T follicular helper cell (primary cell): ENCODE measurements around the gene KRTAP8-1.

Source experiments
- DNase-seq: peaks from one replicate; pipeline ENCODE4 v3.0.0-alpha.2; 2020; ENCODE audit warnings: low read depth
- total RNA-seq, 2 experiments: gene quantifications; one replicate each; lab custom pipeline; 2026; lab: John Stamatoyannopoulos, UW

The KRTAP8-1 gene, protein sequence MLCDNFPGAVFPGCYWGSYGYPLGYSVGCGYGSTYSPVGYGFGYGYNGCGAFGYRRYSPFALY
- 0 reads per million in 2 experiments for total RNA-seq

DNA sequence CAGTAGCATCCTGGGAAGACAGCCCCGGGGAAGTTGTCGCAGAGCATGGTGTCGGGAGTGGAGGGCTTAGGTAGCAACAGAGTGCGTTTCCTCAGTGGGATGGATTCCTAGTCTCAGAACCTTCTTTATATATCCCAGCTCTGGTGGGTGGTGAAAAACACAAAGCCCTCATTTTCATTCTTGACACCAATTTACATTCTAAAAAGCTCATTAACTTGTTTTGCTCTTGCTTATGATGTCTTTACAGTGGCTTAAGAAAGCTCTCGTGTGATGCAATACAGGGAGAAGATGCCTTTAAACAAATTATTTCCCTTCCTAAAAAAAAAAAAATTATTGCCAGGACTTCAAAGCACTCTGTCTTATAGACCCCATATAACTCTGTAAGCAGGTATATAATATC is at the start of gene KRTAP8-1:
Gene KRTAP8-1 (minus strand): TSS at position 101 of the 400 bp plus-strand sequence. CDS start 54 bp downstream, at position 47.
- no peak for DNase-seq

DNA sequence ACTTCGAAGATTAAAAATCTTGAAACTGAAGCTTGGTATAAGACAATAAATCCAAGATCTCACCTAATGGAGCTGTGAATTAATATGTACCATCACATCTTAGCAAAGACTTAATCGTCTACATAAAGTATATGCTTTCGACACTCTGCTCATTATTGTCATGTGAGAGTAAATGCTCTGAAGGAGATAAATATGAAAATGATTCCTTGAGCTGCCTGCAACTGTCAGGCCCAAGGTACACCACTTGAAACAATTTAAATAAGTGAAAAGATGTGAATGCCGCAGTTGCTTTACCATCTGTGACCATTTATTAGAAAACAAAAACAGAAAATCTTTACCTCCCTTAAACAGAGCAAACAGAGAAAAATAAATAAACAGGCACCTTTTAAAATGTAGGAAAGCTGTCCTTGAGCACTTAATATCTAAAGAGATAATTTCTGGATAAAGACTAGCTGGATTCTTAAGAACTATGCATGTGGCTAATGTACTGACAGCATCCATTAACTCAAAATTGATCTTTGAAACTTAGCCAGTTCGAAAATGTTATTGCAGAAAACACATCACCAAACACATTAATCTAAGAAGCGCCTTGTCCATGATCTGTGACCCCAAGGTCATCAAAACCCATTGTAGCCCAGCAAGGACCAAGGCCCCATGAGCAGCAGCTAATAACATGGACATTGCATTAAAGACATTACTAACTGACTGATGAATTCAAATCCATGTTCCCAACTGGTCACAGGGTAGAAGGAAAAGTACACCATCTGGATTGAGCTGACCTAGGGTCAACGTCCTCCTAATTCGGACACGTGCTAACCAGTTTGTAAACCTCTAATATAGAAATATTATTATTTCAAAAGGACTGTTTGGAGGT is 34.8 kb upstream of the KRTAP8-1 start:
- no peak for DNase-seq

DNA sequence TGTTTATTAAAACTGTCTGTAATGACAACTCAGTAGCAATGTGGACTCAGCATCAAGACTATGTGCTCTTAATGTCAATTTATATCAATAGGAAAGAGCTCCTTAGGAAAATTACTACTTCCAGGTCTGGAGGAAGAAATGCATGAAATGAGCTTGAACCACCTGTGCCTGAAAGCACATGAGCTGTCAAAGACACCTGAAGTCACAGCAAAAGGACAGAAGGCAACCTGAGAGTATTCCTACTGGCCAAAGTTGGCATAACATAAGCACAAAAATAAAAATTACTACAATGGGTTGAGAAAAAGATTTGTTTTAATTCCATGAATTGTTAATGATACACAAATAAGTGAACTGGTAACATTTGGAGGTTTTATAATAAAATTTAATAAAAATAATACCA is 29.9 kb upstream of the KRTAP8-1 start:
- DNase-seq, result no peak

DNA sequence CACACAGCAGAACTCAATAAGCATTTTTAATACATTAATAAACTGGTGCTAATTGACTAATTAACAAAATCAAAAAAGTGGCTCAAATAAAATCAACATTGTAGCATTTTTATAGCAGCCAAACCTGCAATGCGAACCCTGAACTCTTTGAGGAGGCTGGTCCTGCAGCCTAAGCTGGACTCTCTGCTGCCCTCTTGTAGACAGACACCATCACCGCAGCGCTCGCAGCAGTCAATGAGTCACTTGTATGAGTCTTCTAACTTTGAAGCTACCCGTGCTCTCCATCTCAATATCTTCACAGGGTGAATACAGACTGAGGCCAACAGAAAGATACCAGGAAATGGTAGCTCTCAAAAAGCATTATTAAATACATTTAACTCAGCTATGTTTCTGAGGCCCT is 26.2 kb upstream of the KRTAP8-1 start:
- DNase-seq, result no peak

DNA sequence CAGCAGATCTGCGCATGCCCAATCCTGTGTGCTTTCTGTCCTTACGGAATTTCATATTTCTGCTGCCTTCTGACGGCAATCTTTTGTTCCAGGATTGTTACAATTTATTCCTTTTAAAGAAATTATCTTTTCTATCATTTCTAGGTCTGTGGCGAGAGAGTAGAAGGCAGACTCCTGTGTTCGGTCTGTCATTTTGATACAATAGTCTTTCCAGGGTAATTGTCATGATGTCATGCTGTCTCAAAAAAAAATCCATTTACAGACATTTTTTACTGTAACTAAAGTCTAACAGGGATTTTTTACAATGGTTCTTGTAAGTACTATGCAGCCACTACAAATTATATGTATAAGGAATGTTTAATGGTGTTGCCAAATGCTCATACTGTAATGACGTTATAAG is 25.5 kb upstream of the KRTAP8-1 start:
- no peak for DNase-seq

DNA sequence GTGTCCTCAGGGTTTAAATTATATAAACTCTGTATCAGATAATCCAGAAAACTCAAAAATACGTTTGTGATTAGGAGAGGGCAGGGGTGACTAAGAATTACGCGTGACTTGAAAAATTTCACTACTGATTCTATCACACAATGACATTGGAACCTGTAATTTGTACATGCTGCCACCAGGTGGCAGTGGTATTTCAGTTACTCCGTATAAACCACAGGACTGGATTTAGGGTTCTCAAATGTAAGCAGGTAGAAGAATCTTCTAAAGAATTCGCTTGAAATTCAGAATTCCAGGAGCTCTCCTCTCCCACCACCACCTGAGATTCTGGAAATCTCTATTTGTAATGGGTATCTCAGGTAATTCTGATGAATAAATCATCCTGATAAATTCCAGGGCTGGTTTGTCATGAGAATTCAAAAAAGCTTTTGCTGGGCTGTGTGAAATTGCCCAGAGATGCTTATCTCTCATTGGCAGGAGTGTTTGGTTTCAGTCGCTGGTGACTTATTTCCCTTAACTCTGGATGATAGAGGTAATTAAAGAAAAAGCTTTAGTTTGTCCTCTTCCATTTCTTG is 18.2 kb upstream of the KRTAP8-1 start:
- peak; percentile 11 for DNase-seq

DNA sequence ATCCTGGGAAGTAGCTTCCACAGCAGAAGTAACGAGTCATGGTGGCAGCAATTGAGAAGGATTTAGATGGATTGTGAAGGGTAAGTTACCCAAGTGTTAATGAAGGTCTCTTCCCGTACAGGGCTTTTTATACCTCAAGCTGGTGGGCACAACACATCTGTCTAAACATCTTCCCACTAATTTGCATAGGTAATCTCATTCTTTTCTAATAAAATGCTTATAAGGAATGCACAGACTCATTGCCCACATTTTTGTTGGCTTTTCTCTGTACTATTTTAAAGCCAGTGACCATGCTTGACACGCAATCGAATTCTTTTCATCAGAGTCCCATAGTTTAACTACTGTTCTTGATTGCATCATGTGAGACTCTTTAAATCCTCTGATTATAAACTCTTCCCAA is 16.6 kb upstream of the KRTAP8-1 start, which contains the start of gene KRTAP7-1:
Gene KRTAP7-1 (minus strand): TSS at position 101 of the 400 bp plus-strand sequence. CDS start 61 bp downstream, at position 40.
- no peak for DNase-seq

DNA sequence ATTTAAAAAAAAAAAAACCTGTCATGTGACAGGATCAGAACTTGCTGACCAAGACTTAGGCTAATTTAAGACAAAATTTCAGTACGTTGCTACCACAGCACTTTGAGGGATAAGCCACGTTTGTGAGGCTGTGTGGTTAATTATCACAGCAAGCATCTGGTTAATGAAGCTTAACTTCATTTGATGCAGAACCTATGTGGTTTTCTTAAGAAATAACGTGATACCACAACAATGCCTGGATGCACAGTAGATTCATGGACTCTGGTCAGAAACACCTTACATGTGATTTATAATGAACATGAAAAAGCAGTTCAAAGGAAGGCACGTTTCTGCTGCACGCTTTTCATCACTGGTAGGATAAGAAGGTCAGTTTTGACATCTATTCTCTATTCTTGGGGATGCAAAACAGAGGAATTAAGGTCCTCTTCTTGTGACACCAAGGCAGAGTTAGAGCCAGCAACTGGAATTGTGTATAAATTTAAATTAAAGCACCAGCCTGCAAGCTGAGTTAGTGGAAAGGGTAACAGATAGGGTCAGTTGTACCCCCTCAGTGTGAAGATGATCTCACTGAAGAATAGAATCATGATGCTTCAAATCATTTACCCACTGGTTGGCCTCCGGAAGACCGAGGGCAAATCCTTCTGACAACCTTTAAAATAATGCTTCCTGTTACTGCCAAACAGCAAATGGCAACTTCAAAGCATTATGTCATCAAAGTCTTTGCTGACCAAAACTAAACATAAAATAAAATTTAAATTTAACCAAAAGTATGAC is 6.0 kb upstream of the KRTAP8-1 start:
- DNase-seq, result no peak

DNA sequence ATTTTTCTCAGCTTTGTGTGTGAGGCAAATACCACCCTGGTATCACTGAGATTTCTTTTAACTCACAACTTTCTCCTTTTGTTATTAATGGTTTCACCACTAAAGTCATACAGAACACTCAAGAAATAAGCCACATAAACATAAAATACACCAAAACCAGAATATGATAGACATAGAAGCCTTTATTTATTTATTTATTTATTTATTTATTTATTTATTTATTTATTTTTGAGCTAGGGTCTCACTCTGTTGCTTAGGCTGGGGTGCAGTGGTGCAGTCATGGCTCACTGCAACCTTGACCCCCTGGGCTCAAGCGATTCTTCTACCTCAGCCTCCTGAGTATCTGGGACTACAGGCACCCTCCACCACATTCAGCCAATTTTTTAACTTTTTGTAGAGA is 12.5 kb downstream of the KRTAP8-1 start:
- no peak for DNase-seq

DNA sequence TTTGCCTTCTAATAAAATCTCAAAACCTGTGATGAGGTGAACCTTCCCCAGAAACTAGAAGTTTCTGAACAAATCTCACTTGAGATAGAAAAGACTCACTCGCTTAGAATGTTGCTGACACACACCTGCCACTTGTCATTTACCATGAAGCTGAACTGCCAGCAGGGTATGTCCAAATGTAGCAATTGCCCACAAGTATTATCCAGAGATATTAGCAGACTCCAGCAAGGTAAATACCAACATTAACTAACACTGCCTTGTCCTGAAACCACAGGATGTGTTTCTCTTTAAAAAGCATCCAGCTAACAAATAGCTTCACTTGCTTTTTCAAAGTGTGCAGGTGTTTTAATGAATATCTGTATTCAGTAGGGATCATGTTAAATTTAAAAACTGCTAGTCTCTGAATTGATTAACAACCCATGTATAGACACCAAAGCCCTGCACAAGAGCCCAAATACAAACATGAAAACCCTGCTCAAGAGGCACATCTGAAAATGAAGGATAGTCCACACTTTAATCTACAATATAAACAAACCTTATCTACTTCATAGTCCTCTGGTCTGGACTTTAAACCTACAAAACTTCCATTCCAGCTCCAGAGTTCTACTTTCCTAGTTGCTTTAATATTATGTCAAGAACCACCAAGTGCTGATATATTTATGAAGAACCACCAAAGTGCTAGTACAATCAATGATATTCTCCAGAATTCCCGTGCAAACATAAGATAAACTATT is 19.3 kb downstream of the KRTAP8-1 start:
- no peak for DNase-seq

DNA sequence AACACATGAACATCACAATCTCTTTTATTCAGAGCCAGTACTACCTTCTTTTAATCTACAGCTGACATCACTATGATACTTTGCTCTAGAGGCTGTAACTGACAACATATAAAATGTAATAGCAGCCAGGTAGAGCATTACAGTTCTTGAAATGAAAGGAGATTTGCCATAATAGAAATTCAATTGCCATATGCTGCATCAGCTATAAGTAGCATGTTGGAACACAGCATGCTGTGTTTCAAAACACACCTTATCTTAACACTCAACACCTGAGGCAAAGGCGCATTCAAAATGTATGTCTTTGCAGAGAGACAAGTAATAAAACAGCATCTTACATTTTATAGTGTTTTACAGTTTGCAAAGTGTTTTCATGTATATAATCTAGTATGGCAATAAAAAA is 33.8 kb downstream of the KRTAP8-1 start:
- no peak for DNase-seq

DNA sequence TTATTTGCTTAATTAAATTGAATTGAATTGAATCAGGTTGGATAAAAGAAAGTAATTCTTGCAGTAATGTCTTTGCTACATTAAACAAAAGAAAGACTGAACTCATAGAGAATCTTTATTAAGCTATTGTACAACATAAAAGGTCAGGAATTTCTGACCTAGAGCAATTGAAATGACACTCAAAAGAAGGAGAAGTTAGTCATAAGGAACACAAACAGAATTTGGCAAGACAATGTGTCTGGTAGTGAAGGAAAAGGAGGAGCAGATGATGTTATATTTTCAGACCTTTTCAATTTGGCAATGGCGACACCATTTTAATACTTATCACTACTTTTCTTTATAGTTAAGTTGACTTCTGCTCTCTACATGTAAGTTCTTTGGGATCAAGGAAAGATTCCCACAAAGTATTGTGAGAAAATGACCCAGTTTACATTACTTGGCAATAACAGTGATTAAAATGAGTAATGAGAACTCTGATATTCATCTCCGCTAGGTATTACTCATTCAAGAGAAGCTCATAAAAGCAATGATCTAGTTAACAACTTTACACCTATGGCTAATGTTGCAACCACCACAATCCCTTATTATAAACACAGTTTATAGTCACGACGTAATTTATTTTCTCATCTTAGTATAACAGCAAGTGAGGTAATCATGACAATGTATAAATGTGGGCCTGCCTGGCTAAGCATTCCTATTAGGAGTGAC is 43.2 kb downstream of the KRTAP8-1 start:
- no peak for DNase-seq
